GM12864 (cell line): ENCODE measurements around the gene SLC35C1.

Experiments used
- DNase-seq: peaks from one replicate; pipeline ENCODE4 v3.0.0-alpha.2; 2011; ENCODE audit warnings: low read depth
- H3K4me3 ChIP-seq: 2 replicates; pipeline ENCODE4 v1.5.1; 2011; ENCODE audit warnings: mild to moderate bottlenecking, low read depth, low read length, control low read depth
- CTCF ChIP-seq: IDR thresholded peaks from 2 replicates; pipeline ENCODE4 v1.5.1; 2011; ENCODE audit warnings: low read depth, mild to moderate bottlenecking, moderate library complexity, low read length, control low read depth, inconsistent platforms; ENCODE audit errors: missing control alignments

SLC35C1 gene

GRCh38 chr11:45772986-45773785 lies 31.8 kb upstream of the SLC35C1 start:
- no peak for TF ChIP-seq CTCF
- no peak overlapping the region for H3K4me3 ChIP-seq
- no peak for DNase-seq

DNA sequence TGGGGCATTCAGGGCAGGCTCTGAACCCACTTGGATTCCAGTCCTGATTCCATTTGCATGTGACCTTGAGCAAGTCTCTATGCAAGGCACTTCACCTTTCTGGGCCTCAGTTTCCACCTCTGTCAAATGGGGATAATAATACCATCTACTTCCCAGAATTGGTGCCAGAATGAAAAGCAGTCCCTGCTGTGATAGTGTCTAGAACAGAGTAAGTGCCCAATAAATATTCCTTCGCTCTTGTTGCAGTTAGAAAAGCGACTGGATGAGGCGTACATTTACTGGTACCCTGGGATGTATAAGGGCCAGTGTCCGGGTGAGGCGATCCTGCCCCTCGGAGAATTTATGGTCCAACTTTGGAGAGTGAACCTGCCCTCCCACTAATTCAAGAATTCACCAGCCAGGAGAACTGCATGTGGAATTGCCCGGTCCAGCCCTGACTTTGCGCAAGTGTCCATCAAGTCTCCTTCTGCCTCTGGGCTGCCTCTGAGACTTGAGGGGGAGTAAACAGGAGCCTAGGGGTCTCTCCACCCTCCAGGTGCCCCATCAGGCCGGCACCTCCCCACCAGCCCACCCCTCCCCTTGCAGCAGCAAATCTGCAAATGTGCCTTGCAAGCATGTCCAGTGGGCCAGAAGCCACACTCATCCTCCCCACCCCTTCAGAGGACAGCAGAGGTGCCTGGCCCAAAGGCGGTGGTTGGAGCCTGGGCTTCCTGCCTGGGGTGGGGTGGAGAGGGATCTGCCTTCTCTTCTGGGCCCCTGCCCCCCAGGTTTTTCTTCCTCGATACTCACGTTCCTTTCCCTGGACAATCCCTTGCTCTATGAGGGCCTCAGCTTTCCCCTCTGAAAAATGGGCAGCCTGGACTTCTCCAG lies 30.9 kb upstream of the SLC35C1 start:
- no peak for DNase-seq
- H3K4me3 ChIP-seq: no peak overlapping the region
- no peak for TF ChIP-seq CTCF

- no peak for TF ChIP-seq CTCF
- no peak overlapping the region for H3K4me3 ChIP-seq
- no peak for DNase-seq
These were observed 30.2 kb upstream of the SLC35C1 start for GRCh38 chr11:45774786-45775185.

DNA sequence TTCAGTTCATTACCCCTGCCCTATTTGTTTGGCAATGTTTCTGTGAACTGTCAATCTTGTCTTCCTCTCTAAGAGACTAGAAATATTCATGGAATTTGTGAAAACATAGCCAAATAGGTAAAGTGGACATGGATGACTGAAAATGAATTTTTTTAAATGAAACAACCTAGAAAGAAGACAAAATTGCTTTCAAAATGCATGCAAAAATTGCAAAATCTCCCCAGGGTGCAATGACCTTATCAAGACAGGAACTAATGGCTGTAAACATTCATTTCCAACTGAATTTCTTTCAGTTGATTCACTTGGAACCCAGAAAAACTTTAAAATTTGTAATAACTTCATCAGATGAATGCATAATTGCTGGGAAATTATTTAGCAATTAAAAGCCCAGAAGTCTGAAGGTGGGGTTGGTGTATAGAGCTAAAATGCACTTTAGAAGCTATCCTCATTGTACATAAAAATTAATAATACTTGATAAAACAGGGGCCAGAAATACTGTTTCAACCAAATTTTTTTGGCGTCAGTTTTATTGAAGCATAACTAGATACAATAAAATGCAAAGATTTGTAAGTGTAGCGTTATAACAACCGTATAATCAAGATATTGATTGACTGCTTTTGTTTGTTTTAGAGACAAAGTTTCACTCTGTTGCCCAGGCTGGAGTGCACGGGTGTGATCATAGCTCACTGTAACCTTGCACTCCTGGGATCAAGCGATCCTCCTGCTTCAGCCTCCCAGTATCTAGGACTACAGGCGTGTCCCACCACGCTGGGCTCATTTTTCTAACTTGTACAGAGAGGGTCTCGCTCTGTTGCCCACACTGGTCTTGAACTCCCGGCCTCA lies 27.6 kb upstream of the SLC35C1 start:
- H3K4me3 ChIP-seq: no peak overlapping the region
- no peak for TF ChIP-seq CTCF
- DNase-seq: no peak

- TF ChIP-seq CTCF: no peak
- H3K4me3 ChIP-seq: no peak overlapping the region
- DNase-seq: no peak
These were observed 26.6 kb upstream of the SLC35C1 start for GRCh38 chr11:45778341-45778740.

DNA sequence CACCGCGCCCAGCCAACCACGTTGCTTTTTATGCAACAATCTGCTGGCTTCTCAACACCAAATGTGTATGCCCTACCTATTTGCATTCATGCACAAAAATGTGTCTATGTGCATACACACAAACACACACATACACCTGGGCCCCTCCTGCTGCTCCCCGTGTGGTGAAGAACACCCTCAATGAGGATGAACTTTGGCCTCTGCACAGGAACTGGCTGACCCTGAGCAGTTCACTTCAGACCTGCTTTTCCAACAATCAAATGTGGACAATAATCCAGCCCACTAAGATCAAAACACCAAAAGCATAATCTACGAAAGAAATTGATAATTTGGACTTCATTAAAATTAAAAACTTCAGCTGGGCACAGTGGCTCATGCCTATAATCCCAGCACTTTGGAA lies 25.3 kb upstream of the SLC35C1 start:
- H3K4me3 ChIP-seq: no peak overlapping the region
- no peak for TF ChIP-seq CTCF
- DNase-seq: no peak
